Activated CD8-positive, alpha-beta memory T cell treated with anti-CD3 and anti-CD28 coated beads for 36 hours (primary cell): ENCODE data around the gene HNRNPCL4. TPM values are rescaled to one million over a fixed set of nuclear protein-coding genes. Genes with fewer than 3 reads are reported as not detected.
"Not testable (repeated sequence)": the region's sequence is repeated elsewhere in the genome, so short reads cannot be mapped to it uniquely, and the experiment has no call there.

Experiments used
- CTCF ChIA-PET: fragments of 350-600 bp; sonication (Branson Sonifier 250); formaldehyde crosslinking; loops from one replicate; lab custom pipeline; 2021; ENCODE audit warnings: antibody characterized with exemption; lab: Charles Lee
- POLR2A ChIA-PET: fragments of 350-600 bp; sonication (Branson Sonifier 250); formaldehyde crosslinking; loops from one replicate; lab custom pipeline; 2021; ENCODE audit warnings: antibody characterized with exemption; lab: Charles Lee
- total RNA-seq, 2 experiments: library from RNA; stranded (reverse); gene quantifications; one replicate each; pipeline ENCODE4 v1.2.3, GENCODE V29; 2021

The HNRNPCL4 gene
- not detected for total RNA-seq

- POLR2A ChIA-PET, CTCF ChIA-PET: not testable (repeated sequence)
Measured at GRCh38 chr1:13165531-13165930, at the start of gene HNRNPCL4. Gene HNRNPCL4, minus strand, starts transcription at chr1:13165631. Its CDS starts 164 bp downstream, at chr1:13165467.

- POLR2A ChIA-PET = not testable (repeated sequence)
Measured at GRCh38 chr1:13208712-13209111, 43.3 kb upstream of the HNRNPCL4 start.

GRCh38 chr1:13201309-13201708 is 35.9 kb upstream of the HNRNPCL4 start, which contains the start of gene PRAMEF13:
Gene PRAMEF13, minus strand, starts transcription at chr1:13201409. Its CDS starts 1,820 bp downstream, at chr1:13199589.
- POLR2A ChIA-PET, CTCF ChIA-PET: not testable (repeated sequence)

More at GRCh38 chr1:13208712-13209111, 43.3 kb upstream of the HNRNPCL4 start:
- CTCF ChIA-PET = not testable (repeated sequence)

GRCh38 chr1:13171548-13171947 is 6.1 kb upstream of the HNRNPCL4 start, which contains the start of gene PRAMEF9:
Gene PRAMEF9, plus strand, starts transcription at chr1:13171848. Its CDS starts 3,433 bp downstream, at chr1:13175281.
- CTCF ChIA-PET, POLR2A ChIA-PET: not testable (repeated sequence)

GRCh38 chr1:13155909-13156308 is 9.5 kb downstream of the HNRNPCL4 start, which contains the start of gene PRAMEF26:
Gene PRAMEF26, minus strand, starts transcription at chr1:13156009. Its CDS starts 2,914 bp downstream, at chr1:13153095.
- CTCF ChIA-PET, POLR2A ChIA-PET: not testable (repeated sequence)

- CTCF ChIA-PET, POLR2A ChIA-PET: not testable (repeated sequence)
Measured at GRCh38 chr1:13116754-13117153, 48.7 kb downstream of the HNRNPCL4 start, which contains the start of gene HNRNPCL2. Gene HNRNPCL2, minus strand, starts transcription at chr1:13116854. Its CDS starts 454 bp downstream, at chr1:13116400.

Other genes with a start within 250 kb of the HNRNPCL4 start
- gene PRAMEF7, start 249.0 kb downstream of the HNRNPCL4 start, total RNA-seq = not detected
- gene PRAMEF6, start 218.1 kb downstream of the HNRNPCL4 start, total RNA-seq = not detected
- not detected for gene PRAMEF27, start 109.1 kb downstream of the HNRNPCL4 start, total RNA-seq
- not detected for gene HNRNPCL3, start 104.9 kb downstream of the HNRNPCL4 start, total RNA-seq
- gene PRAMEF25, start 94.9 kb downstream of the HNRNPCL4 start, total RNA-seq = not detected
- not detected for gene HNRNPCL2, start 48.8 kb downstream of the HNRNPCL4 start, total RNA-seq
- not detected for gene PRAMEF26, start 9.6 kb downstream of the HNRNPCL4 start, total RNA-seq
- gene PRAMEF9, start 6.2 kb upstream of the HNRNPCL4 start, total RNA-seq = not detected
- gene PRAMEF13, start 35.8 kb upstream of the HNRNPCL4 start, total RNA-seq = not detected
- gene PRAMEF18, start 60.5 kb upstream of the HNRNPCL4 start, total RNA-seq = not detected
- gene PRAMEF5, start 88.6 kb upstream of the HNRNPCL4 start, total RNA-seq = not detected
- gene PRAMEF8, start 119.5 kb upstream of the HNRNPCL4 start, total RNA-seq = not detected
- not detected for gene PRAMEF33, start 137.9 kb upstream of the HNRNPCL4 start, total RNA-seq
- gene PRAMEF15, start 149.9 kb upstream of the HNRNPCL4 start, total RNA-seq = not detected
- gene PRAMEF14, start 181.5 kb upstream of the HNRNPCL4 start, total RNA-seq = not detected
- gene PRAMEF19, start 206.3 kb upstream of the HNRNPCL4 start, total RNA-seq = not detected
- gene PRAMEF17, start 224.0 kb upstream of the HNRNPCL4 start, total RNA-seq = not detected
- gene PRAMEF20, start 244.8 kb upstream of the HNRNPCL4 start, total RNA-seq = not detected